ENCODE data around the gene COPB2.

GRCh38 chr3:139323146-139323545 is 66.3 kb downstream of the COPB2 start:
- TF ChIP-seq POLR2A (IDR thresholded peaks at IDR 0.05; ENCODE audit: low read depth, low read length) (no peak), POLR2AphosphoS5 (IDR thresholded peaks at IDR 0.05; ENCODE audit: low read depth, low read length) (no peak), TAF1 (IDR thresholded peaks at IDR 0.05; ENCODE audit: low read depth, low read length) (no peak)
